Right lobe of liver (tissue), 4 donors: ENCODE measurements around the gene PPP4R2.

Experiments used
- POLR2A ChIP-seq: fragments of 450-650 bp; IDR thresholded peaks from one replicate; pipeline ENCODE4 v1.6.1; 2017; ENCODE audit warnings: antibody characterized with exemption, mild to moderate bottlenecking
- TF ChIP-seq, protein P1 (sequence below), 4 donors: fragments of 200-600 bp in 3 of 4; fragments of 450-650 bp in 1 of 4; IDR thresholded peaks; one replicate each; pipeline versions ENCODE4 v1.5.1 to v1.8.0; 2016 to 2022; ENCODE audit warnings: antibody characterized with exemption in 4 of 4, mild to moderate bottlenecking in 2 of 4
- donor health status: DM: no; HTN: no; CAD: no.
- donor health status: DM: no; HTN: no; CAD: no.
- donor health status: DM: no; HTN: yes; CAD: no.

DNA sequence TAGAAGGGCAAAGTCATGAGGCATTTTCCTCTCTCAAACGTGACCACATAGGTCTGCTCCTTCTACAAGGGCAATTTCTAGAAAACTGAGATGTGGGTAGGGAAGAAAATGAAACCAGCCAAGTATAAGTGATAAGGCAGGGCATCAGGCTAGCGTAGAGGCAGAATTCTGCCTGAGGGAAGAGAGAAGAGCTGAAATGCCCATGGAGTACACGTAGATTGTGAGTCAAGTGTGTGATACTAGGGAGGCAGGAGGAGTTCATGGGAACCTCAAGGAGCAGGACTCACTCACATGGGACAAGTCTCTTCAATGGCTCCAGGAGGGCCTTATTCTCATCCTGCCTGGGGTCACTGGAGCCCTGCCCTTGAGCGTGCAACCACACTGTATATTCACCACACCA lies 34.9 kb upstream of the PPP4R2 start:
- TF ChIP-seq, protein P1, sequence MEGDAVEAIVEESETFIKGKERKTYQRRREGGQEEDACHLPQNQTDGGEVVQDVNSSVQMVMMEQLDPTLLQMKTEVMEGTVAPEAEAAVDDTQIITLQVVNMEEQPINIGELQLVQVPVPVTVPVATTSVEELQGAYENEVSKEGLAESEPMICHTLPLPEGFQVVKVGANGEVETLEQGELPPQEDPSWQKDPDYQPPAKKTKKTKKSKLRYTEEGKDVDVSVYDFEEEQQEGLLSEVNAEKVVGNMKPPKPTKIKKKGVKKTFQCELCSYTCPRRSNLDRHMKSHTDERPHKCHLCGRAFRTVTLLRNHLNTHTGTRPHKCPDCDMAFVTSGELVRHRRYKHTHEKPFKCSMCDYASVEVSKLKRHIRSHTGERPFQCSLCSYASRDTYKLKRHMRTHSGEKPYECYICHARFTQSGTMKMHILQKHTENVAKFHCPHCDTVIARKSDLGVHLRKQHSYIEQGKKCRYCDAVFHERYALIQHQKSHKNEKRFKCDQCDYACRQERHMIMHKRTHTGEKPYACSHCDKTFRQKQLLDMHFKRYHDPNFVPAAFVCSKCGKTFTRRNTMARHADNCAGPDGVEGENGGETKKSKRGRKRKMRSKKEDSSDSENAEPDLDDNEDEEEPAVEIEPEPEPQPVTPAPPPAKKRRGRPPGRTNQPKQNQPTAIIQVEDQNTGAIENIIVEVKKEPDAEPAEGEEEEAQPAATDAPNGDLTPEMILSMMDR (IDR thresholded peaks at IDR 0.05), result no peak
- no peak for TF ChIP-seq POLR2A
